Stimulated activated CD4-positive, alpha-beta T cell treated with anti-CD3 and anti-CD28 coated beads, Interleukin-4, amount 100 ng/mL, for 4 hours (primary cell): ENCODE measurements around the gene RCOR3.
"Not testable (repeated sequence)": the region's sequence is repeated elsewhere in the genome, so short reads cannot be mapped to it uniquely, and the experiment has no call there.

Source experiments
- DNase-seq, 2 experiments: peaks; one replicate each; pipeline ENCODE4 v3.0.0-alpha.2; 2020

RCOR3 gene

DNA sequence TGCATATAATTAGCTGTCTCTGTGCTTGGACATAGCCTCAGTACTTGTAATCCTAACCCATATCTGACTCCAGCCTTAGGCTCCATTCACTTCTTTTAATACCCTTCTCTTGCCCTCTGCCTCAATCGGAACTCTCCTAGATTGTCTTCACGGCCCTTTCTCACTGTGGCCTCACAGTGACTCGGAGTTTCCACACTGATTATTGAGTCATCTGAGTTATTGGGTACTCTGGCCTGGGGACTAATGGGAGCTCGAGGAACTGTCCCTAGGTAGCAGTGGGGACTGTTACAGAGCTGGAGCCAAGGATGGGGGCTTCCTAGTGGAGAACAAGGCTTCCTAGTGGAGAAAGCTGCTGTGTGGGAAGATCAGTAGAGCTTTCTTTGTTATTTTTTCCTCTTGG is 84.4 kb downstream of the RCOR3 start:
- no peak for DNase-seq

DNA sequence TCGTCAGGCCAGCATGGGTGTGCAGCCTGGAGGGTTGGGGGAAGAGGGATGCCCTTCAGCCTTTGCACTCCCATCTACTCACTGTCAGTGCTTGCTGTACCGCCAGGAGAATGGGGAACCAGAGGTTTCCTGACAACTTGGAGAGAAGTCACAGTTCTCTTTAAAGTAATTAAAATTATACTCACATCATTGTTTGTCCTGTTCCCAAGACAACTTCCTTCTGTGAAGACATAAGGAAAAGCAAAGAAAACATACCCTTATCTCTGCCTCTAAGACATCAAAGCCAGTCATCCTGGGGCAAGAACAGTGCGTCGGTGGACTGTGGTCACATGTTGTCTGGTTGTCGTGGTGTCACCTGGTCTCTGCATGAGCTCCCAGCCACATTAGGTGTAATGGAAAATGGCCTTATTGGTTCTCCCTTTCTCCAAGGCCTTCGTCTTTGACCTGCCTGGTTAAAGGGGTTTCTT is 85.0 kb downstream of the RCOR3 start:
- no peak for DNase-seq

DNA sequence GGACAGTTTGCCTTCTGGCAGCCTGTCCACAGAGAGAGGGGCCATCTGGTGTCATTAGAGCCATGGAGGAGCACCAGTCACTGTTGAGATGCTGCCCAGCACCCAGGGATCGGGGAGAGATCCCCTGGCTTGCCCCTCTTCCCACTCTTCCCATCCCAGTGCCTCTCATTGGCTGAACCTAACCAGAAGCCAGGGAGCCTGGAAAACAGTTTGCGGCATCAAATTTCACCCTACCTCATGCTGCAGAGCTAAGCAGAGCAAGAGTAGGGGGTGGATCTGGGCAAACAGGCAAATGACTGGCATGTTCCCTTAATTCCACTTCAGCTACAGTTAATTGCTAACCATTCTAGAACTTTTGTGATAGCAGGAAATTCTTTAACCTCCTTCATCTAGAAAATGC is 86.6 kb downstream of the RCOR3 start:
- no peak for DNase-seq

DNA sequence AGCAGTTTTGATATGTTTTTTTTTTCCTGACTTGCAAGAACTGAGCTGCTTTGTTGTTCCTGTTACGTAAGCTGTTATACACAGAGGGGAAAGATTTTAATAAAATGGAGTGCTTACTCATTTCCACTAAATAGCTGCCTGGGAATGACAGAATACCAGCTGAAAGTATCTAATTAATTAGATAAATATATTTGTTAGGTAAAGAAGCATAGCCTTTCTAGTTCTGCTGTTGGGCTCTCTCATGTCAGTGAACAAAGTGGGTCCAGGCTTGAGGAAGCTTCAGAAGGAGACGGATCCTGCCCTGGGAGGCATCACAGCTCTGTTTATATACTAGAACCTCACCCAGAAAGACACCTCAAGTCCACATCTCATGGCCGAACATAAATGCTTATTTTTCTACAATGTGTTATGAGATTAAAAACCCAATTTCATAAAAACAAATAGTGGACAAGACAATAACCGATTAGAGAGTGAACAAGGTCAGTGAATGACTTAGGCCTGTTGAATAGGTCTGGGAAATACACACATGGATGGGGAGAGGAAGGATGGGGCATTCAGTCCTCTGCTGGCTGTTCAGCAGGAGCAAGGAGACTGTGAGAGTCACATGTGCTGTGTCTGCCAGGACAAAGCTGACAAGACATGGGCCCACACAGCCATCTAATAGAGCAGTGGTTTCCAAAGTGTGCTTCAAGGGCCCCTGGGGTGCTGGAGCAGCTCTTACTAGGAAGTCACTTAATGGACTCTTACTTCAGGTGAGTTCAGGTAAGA is 88.1 kb downstream of the RCOR3 start:
- DNase-seq: no peak

DNA sequence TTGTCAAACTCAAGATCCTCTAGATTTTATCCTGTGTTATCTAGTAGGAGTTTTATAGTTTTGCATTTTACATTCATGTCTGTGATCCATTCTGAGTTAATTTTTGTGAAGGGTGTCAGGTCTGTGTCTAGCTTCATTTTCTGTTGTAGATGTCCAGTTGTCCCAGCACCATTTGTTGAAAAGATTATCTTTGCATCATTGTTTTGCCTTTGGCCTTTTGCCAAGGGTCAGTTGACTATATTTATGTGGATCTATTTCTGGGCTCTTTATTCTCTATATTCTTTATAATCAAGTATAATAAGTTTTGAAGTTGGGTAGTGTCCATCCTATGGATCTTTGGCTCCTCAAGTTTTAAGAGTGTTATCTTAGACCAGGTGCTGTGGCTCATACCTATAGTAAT is 89.4 kb downstream of the RCOR3 start:
- no peak for DNase-seq

DNA sequence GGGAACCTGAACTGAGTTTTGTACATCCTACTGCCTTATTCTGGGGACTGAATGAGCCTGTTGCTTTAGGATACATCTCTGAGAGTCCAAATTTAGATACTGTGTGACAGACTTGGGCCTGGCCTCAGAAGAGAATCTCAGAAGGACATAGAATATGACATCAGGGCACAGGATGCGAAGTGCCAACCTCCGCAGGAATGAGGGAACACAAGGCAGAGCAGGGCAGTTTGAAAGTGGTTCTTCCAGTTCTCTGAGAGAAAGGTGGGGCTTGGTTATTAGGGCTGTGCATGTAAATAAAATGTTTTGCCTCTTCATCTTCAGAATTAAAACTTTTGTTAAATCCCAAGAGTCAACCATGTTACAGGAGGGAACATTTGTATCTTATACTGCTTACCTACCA is 90.6 kb downstream of the RCOR3 start:
- DNase-seq: no peak

DNA sequence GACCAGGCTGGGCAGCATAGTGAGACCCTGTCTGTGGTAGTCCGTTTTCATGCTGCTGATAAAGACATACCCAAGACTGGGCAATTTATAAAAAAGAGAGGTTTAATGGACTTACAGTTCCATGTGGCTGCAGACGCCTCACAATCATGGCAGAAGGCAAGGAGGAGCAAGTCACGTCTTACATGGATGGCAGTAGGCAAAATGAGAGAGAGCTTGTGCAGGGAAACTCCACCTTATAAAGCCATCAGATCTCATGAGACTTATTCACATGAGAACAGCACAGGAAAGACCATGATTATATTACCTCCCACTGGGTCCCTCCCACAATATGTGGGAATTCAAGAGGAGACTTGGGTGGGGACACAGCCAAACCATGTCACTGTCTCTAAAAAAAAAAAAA is 92.9 kb downstream of the RCOR3 start:
- not testable (repeated sequence) for DNase-seq

DNA sequence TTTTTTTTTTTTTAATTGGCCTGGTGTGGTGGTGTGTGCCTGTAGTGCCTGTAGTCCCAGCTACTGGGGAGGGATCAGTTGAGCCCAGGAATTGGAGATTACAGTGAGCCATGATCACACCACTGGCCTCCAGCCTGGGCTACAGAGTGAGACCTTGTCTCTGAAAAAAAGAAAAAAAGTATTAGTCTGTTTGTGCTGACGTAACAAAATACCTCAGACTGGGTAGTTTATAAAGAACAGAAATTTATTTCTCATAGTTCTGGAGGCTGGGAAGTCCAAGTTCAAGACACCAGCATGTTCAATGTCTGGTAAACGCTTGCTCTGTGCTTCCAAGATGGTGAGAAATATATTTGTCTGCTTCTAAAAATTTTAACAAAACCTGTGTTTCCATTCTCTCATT is 93.3 kb downstream of the RCOR3 start:
- no peak for DNase-seq

DNA sequence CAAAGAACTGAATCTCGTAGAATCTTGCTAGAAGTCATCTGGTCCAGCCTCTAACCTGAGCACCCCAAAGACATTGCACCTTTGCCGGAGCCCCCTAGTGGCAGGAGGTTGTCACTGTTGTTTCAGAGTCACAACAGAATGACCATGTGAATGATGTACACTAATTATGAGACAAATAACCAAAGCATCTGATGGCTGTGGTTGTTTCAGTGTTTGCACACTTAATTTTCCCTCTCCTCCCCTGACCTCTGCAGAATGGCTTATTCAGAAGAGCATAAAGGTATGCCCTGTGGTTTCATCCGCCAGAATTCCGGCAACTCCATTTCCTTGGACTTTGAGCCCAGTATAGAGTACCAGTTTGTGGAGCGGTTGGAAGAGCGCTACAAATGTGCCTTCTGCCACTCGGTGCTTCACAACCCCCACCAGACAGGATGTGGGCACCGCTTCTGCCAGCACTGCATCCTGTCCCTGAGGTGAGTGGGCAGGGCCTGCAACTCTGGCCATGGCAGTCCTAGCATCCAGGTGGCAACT is 93.9 kb downstream of the RCOR3 start:
- peak; percentile 46 to 54 for DNase-seq

DNA sequence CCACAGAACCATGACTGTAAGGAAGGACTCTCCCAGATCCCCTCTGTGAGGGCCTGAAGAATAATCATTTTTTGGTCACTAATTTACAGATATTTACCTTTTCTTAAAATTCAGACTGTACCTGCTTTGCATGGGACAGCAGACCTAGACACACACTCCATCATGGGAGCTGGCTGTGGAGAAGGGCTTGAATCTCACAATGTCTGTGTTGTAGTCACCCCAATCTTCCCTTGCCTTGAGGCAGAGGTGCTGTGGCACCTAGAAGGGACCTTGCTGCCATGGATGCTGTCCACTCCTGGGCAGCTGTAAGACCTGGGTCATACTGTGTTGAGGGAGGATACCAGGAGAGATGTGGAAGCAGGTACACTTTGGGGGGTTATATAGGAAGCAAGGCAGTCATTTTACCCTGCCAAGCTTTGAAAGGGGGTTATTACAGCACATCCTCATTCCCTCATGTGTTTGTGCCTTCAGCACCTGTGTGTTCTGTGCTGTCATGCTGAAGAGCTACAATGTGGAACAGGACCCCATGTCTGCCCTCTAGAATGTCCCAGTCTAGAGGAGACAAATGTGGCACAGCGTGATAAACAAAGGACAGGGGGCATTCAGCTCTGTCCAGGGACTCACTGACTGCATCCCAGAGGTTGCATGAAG is 94.5 kb downstream of the RCOR3 start:
- no peak for DNase-seq

DNA sequence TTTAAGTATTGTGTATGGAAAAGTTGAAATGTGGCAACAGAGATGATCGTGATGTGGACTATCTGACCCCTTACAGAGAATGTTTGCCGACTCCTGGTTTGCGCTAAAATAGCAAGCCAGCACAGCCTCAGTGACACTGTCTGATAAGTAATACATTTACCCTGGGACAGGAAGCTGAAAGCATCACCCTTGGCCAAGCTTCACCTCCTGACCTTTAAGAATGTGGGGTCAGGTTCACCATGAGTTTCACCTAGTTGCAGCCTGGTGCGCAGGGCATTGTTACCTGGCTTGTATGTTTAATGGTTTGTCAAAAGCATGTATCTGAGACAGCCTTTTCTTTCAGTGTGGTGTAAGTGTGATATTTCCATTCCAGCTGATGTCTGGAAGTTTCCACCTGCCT is 96.7 kb downstream of the RCOR3 start:
- no peak for DNase-seq

DNA sequence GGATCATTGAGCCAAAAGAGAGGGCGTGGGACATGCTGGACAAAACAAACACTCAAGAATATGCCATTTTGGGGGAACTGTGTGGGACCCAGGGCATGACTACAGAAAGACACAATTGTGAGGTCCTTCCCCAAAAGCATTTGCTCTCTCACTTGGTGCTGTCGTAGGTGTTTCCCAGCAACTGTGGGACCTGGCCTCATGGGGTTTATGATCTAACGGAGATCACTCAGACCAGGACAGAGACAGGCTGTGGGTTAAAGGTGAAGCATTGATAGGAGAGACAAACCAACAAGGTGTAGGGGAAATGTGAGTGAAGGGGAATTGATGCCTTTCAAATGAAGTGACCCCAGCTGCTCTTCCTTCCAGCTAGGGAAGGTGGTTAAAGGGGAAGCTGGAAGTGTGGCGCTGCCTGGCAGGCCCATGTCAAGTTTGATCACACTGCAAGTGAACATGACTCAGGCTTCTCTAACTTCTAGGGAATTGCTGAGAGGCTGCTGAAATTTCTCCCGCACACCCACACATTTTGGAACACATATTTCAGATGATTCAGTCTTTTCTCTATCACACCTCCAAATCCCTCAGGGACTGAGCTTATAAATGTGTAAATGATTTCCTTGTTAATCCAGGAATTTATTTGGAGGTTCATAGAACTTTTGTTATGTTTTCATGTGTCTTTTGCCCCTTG is 97.7 kb downstream of the RCOR3 start:
- DNase-seq: no peak

DNA sequence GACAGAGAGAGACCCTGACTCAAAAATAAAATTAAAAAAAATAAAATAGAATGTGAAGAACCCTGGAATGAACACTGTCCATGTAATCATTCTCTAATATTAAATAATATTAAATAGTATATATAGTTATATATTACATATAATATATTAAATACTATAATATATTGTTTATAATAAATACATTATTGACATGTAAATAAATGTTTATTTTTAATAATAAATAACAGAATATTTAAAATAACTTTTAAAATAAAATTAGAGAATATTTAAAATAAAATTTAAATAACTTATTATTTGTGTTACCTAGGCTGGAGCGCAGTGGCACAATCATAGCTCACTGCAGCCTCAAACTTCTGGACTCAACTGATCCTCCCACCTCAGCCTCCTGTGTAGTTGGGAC is 99.5 kb downstream of the RCOR3 start:
- no peak for DNase-seq

DNA sequence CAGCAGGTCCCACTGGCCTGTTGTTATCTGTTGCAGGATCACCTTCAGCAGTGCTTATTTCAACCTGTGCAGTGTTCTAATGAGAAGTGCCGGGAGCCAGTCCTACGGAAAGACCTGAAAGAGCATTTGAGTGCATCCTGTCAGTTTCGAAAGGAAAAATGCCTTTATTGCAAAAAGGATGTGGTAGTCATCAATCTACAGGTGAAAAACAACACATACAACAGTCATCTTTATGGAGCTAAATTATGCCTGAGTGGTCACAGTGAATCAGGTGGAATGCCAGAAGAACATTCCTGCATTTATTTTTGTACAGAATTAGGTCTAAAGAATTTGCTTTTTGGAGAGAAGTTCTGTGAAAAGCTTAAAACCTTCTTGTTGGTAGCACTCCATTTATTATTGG is 100.7 kb downstream of the RCOR3 start:
- DNase-seq: no peak

DNA sequence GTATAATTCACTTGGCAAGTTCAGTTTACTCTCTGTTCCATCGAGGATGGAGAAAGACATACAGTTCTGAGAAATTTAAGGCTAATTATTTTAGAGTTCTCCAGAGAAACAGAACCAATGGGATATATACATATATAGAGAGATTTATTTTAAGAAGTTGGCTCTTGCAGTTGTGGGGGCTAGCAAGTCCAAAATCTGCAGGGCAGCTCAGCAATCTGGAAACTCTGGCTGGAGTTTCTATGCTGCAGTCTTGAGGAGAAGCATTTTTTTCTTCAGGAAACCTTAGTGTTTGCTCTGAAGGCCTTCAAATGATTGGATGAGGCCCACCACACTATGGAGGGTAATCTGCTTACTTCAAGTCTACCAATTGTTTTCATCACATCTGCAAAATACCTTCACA is 102.0 kb downstream of the RCOR3 start:
- DNase-seq: no peak
